GM12878 (cell line): ENCODE results near the gene P2RY1. TPM values are rescaled to one million over a fixed set of nuclear protein-coding genes. Genes with fewer than 3 reads are reported as not detected.
A peak's percentile ranks its signal among the peaks of the same experiment; 100 is the strongest.

Source experiments
- ATAC-seq: fragments of 200-7000 bp; cut with Tn5 transposase; 3 replicates; pipeline ENCODE4 v1.9.1; 2020; ENCODE audit warnings: mild to moderate bottlenecking, moderate library complexity
- BruUV-seq: library from RNA; stranded (reverse); fragments of 400-500 nt; replicated peaks from 2 replicates; lab custom pipeline; 2021; lab: Mats Ljungman, UMichigan
- CTCF ChIA-PET: fragments of 300-600 bp; sonication (Branson Sonifier 250); formaldehyde crosslinking; extraction: SDS; loops from one replicate; lab custom pipeline; 2021; ENCODE audit warnings: inconsistent platforms; lab: Yijun Ruan, JAX
- POLR2A ChIA-PET: fragments of 350-600 bp; formaldehyde crosslinking; extraction: SDS; loops from one replicate; lab custom pipeline; 2021; ENCODE audit warnings: inconsistent platforms; lab: Charles Lee
- RAD21 ChIA-PET: fragments of 300-600 bp; sonication (Branson Sonifier 250); formaldehyde crosslinking; loops from one replicate; lab custom pipeline; 2023; ENCODE audit warnings: antibody characterized with exemption; ENCODE audit not compliant: unreplicated experiment; lab: Charles Lee
- SMC1A ChIA-PET: fragments of 300-600 bp; sonication (Branson Sonifier 250); formaldehyde crosslinking; loops from one replicate; lab custom pipeline; 2023; ENCODE audit not compliant: unreplicated experiment, uncharacterized antibody; lab: Charles Lee
- DNase-seq: peaks from one replicate; pipeline ENCODE4 v3.0.0-alpha.2; 2011; ENCODE audit warnings: low read depth, low spot score
- FAIRE-seq: peaks from 3 replicates; lab custom pipeline; 2011; peaks lifted over from hg19 to GRCh38; lab: Jason Lieb, UNC
- H2AFZ ChIP-seq: 2 replicates; pipeline ENCODE4 v1.6.0; 2011; ENCODE audit warnings: low read depth, low read length, control low read depth; ENCODE audit not compliant: control insufficient read depth
- H3K27ac ChIP-seq: 2 replicates; pipeline ENCODE4 v1.5.1; 2011; ENCODE audit warnings: control low read depth; ENCODE audit not compliant: control insufficient read depth, insufficient read depth
- H3K27me3 ChIP-seq, 2 experiments: replicated peaks in 1 of 2; 2 replicates each; pipeline versions ENCODE4 v1.6.0 to v1.6.1; 2011; ENCODE audit warnings: low read length in 1 of 2; ENCODE audit not compliant: control insufficient read depth in 2 of 2, insufficient read depth in 2 of 2
- H3K36me3 ChIP-seq, 2 experiments: 2 replicates each; pipeline ENCODE4 v1.5.1; 2011; ENCODE audit warnings: low read length in 1 of 2; ENCODE audit not compliant: control insufficient read depth in 2 of 2, insufficient read depth in 2 of 2
- H3K4me1 ChIP-seq: 2 replicates; pipeline ENCODE4 v1.6.1; 2011; ENCODE audit warnings: mild to moderate bottlenecking, low read length, moderate library complexity, mixed read lengths; ENCODE audit not compliant: control insufficient read depth, insufficient read depth
- H3K4me2 ChIP-seq: 2 replicates; pipeline ENCODE4 v1.6.0; 2011; ENCODE audit warnings: control low read depth; ENCODE audit not compliant: control insufficient read depth, insufficient read depth
- H3K4me3 ChIP-seq: fragments of 200-600 bp; sonication (generic); 2 replicates; pipeline ENCODE4 v1.5.1; 2016
- H3K79me2 ChIP-seq: 2 replicates; pipeline ENCODE4 v1.6.0; 2011; ENCODE audit warnings: low read length; ENCODE audit not compliant: control insufficient read depth, insufficient read depth
- H3K9ac ChIP-seq: 2 replicates; pipeline ENCODE4 v1.8.0; 2011; ENCODE audit warnings: low read length, control low read depth, mixed read lengths; ENCODE audit not compliant: control insufficient read depth, insufficient read depth
- H3K9me3 ChIP-seq: replicated peaks from 3 replicates; pipeline ENCODE4 v1.5.1; 2011; ENCODE audit warnings: mild to moderate bottlenecking, low read length; ENCODE audit not compliant: control insufficient read depth, insufficient read depth
- H4K20me1 ChIP-seq: 2 replicates; pipeline ENCODE4 v1.6.0; 2011; ENCODE audit not compliant: control insufficient read depth, insufficient read depth
- E2F8 ChIP-seq: fragments of 450-650 bp; IDR thresholded peaks from 2 replicates; pipeline ENCODE4 v1.6.1; 2018; ENCODE audit warnings: mild to moderate bottlenecking, low read depth, moderate library complexity; ENCODE audit not compliant: partially characterized antibody
- GATAD2B ChIP-seq: fragments of 450-650 bp; conservative IDR thresholded peaks from 2 replicates; pipeline ENCODE4 v1.6.1; 2017; ENCODE audit warnings: low read depth, mild to moderate bottlenecking, moderate library complexity
- HDGF ChIP-seq: fragments of 450-650 bp; IDR thresholded peaks from 2 replicates; pipeline ENCODE4 v1.6.1; 2016; ENCODE audit warnings: antibody characterized with exemption
- MXI1 ChIP-seq: fragments of 150-350 bp; IDR thresholded peaks from 2 replicates; pipeline ENCODE4 v1.6.1; 2011; ENCODE audit warnings: low read depth, mild to moderate bottlenecking, inconsistent platforms, low read length, improper control_type of control experiment
- POU2F2 ChIP-seq: IDR thresholded peaks from 3 replicates; pipeline ENCODE4 v1.6.1; 2011; ENCODE audit warnings: low read depth, mild to moderate bottlenecking, low read length, borderline replicate concordance
- RUNX3 ChIP-seq: IDR thresholded peaks from 2 replicates; pipeline ENCODE4 v1.6.1; 2012; ENCODE audit warnings: low read length, inconsistent platforms
- SMAD1 ChIP-seq: fragments of 450-650 bp; IDR thresholded peaks from 2 replicates; pipeline ENCODE4 v1.6.1; 2018; ENCODE audit warnings: mild to moderate bottlenecking, low read depth; ENCODE audit not compliant: partially characterized antibody
- SMAD5 ChIP-seq: IDR thresholded peaks from 2 replicates; pipeline ENCODE4 v1.6.1; 2016; ENCODE audit warnings: antibody characterized with exemption, low read depth
- TBL1XR1 ChIP-seq: IDR thresholded peaks from 2 replicates; pipeline ENCODE4 v1.6.1; 2012; ENCODE audit warnings: low read depth, low read length, improper control_type of control experiment
- ZNF622 ChIP-seq: fragments of 450-650 bp; IDR thresholded peaks from 2 replicates; pipeline ENCODE4 v1.6.1; 2017; ENCODE audit warnings: mild to moderate bottlenecking, inconsistent platforms
- in situ Hi-C: fragments of 300-500 bp; cut with MboI; formaldehyde crosslinking; loops from 9 replicates; pipeline ENCODE4 v1.14.3; 2018; ENCODE audit warnings: mixed read lengths
- intact Hi-C: fragments of 100-400 bp; cut with micrococcal nuclease; formaldehyde crosslinking; loops from one replicate; pipeline ENCODE4 v1.14.2; 2022; ENCODE audit not compliant: unreplicated experiment
- polyA plus RNA-seq, 11 experiments: library from polyadenylated mRNA; depleted of rRNA in 4 of 11; unstranded in 6 of 11; stranded (reverse) in 5 of 11; fragments of >200 nt; fragmentation: Nextera tagmentation in 4 of 11; fragmentation: Illumina TruSeq in 1 of 11; extraction: Ambion mirVana in 4 of 11; extraction: Trizol in 1 of 11; gene quantifications; 1 replicate in 1 of 11; 2 replicates in 10 of 11; pipeline versions ENCODE4 v1.2.1 to v1.2.3, GENCODE V29; 2011 to 2016; ENCODE audit warnings: inconsistent platforms in 2 of 11, missing spikeins in 2 of 11, low read depth in 1 of 11
- total RNA-seq, 4 experiments: library from RNA; depleted of rRNA in 3 of 4; stranded (reverse); fragments of >200 nt in 3 of 4; fragmentation: Illumina TruSeq in 1 of 4; extraction: Trizol in 1 of 4; gene quantifications; 2 replicates each; pipeline versions ENCODE4 v1.2.1 to v1.2.3, GENCODE V29; 2013 to 2021
- TF ChIP-seq, protein P1 (sequence below): fragments of 450-650 bp; conservative IDR thresholded peaks from 2 replicates; pipeline ENCODE4 v1.6.1; 2017; ENCODE audit warnings: mild to moderate bottlenecking, moderate library complexity
- TF ChIP-seq, protein P2 (sequence below): fragments of 450-650 bp; IDR thresholded peaks from 2 replicates; pipeline ENCODE4 v1.6.1; 2017; ENCODE audit warnings: mild to moderate bottlenecking, moderate library complexity

Gene P2RY1
- total and polyA plus RNA-seq, 10 of the 15 experiments (the other 5 are each of a cell fraction or from before 2014, with no cell fraction given), result 0.01 to 3.4 (median 1.9) TPM

- TF ChIP-seq E2F8 (no peak), RUNX3 (peak; percentile 50), HDGF (no peak), SMAD5 (no peak), ZNF622 (no peak), POU2F2 (0 out of 3 replicates have a peak, but pooled peaks have one; percentile 34)
- TF ChIP-seq, protein P1, sequence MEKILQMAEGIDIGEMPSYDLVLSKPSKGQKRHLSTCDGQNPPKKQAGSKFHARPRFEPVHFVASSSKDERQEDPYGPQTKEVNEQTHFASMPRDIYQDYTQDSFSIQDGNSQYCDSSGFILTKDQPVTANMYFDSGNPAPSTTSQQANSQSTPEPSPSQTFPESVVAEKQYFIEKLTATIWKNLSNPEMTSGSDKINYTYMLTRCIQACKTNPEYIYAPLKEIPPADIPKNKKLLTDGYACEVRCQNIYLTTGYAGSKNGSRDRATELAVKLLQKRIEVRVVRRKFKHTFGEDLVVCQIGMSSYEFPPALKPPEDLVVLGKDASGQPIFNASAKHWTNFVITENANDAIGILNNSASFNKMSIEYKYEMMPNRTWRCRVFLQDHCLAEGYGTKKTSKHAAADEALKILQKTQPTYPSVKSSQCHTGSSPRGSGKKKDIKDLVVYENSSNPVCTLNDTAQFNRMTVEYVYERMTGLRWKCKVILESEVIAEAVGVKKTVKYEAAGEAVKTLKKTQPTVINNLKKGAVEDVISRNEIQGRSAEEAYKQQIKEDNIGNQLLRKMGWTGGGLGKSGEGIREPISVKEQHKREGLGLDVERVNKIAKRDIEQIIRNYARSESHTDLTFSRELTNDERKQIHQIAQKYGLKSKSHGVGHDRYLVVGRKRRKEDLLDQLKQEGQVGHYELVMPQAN, result no peak
These were observed 6.2 kb downstream of the P2RY1 start (continued) for GRCh38 chr3:152841131-152841530.

DNA sequence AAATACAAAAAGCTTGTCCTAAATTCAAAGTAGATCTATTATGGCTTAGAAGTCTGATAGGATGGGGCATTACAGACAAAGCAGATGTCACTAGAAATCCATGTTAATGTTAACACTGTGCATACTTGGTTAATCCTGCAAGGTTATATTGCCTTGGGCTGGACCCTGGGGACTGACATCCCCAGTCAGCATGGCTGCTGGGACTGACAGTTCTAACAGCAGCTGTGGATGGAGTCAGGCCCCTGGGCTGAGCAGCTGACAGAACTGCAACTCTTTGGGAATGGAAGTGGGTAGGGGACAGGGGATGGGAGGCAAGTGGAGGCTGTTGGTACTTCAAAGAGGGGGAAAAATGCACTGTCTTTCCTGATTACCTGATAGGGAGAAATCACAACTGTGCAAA is 7.5 kb downstream of the P2RY1 start:
- BruUV-seq, result no TSS peak
- in situ Hi-C loops, result no loop called here
- FAIRE-seq (no peak), DNase-seq (no peak), ATAC-seq (no peak)
- ChIA-PET RAD21 (no interaction called here), SMC1A (no interaction called here), POLR2A (no interaction called here), CTCF (interaction anchor here (0.6 kb wide), 1 partner anchor 8 kb away, joined by 3 read pairs; no protein-coding TSS in a partner anchor)
- Histone ChIP-seq H3K36me3 (no peaks in the 10 kb centered on the region), H3K27ac (no peak overlapping the region), H3K79me2 (no peaks in the 10 kb centered on the region), H4K20me1 (no peaks in the 10 kb centered on the region), H2AFZ (no peak overlapping the region), H3K27me3 (no peaks in the 10 kb centered on the region), H3K4me2 (no peak overlapping the region), H3K4me3 (no peak overlapping the region), H3K9ac (no peak overlapping the region), H3K4me1 (no peaks in the 10 kb centered on the region), H3K9me3 (peaks cover 1% of the 10 kb centered on the region; the same call in 1 of the 3 replicates)
- intact Hi-C loops, result no loop called here
- TF ChIP-seq MXI1 (no peak), TBL1XR1 (no peak), SMAD1 (no peak), E2F8 (no peak), GATAD2B (no peak)
- TF ChIP-seq, protein P2, sequence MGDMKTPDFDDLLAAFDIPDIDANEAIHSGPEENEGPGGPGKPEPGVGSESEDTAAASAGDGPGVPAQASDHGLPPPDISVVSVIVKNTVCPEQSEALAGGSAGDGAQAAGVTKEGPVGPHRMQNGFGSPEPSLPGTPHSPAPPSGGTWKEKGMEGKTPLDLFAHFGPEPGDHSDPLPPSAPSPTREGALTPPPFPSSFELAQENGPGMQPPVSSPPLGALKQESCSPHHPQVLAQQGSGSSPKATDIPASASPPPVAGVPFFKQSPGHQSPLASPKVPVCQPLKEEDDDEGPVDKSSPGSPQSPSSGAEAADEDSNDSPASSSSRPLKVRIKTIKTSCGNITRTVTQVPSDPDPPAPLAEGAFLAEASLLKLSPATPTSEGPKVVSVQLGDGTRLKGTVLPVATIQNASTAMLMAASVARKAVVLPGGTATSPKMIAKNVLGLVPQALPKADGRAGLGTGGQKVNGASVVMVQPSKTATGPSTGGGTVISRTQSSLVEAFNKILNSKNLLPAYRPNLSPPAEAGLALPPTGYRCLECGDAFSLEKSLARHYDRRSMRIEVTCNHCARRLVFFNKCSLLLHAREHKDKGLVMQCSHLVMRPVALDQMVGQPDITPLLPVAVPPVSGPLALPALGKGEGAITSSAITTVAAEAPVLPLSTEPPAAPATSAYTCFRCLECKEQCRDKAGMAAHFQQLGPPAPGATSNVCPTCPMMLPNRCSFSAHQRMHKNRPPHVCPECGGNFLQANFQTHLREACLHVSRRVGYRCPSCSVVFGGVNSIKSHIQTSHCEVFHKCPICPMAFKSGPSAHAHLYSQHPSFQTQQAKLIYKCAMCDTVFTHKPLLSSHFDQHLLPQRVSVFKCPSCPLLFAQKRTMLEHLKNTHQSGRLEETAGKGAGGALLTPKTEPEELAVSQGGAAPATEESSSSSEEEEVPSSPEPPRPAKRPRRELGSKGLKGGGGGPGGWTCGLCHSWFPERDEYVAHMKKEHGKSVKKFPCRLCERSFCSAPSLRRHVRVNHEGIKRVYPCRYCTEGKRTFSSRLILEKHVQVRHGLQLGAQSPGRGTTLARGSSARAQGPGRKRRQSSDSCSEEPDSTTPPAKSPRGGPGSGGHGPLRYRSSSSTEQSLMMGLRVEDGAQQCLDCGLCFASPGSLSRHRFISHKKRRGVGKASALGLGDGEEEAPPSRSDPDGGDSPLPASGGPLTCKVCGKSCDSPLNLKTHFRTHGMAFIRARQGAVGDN, result no peak
